Subcutaneous adipose tissue (tissue), 4 donors: ENCODE data around the gene MED27. TPM values are rescaled to one million over a fixed set of nuclear protein-coding genes. Genes with fewer than 3 reads are reported as not detected.

Source experiments
- CTCF ChIP-seq: fragments of 450-650 bp; IDR thresholded peaks from one replicate; pipeline ENCODE4 v1.5.1; 2016; ENCODE audit warnings: low read depth, mild to moderate bottlenecking, control low read depth, antibody characterized with exemption, moderate library complexity
- total RNA-seq, 4 donors: library from RNA; depleted of rRNA; stranded (reverse); fragments of >200 nt; gene quantifications; one replicate each; pipeline ENCODE4 v1.1.0, GENCODE V29; 2016

The MED27 gene
- total RNA-seq, 4 donors from 2014 or later = 7.3 to 13.4 (median 9.9) TPM

- TF ChIP-seq CTCF = no peak
Measured at GRCh38 chr9:132099167-132099566, 19.5 kb upstream of the MED27 start.

- TF ChIP-seq CTCF = no peak
Measured at GRCh38 chr9:132094314-132094791, 14.7 kb upstream of the MED27 start.

- TF ChIP-seq CTCF = no peak
Measured at GRCh38 chr9:132090771-132091170, 11.1 kb upstream of the MED27 start.

GRCh38 chr9:132087438-132088030, 7.9 kb upstream of the MED27 start:
- no peak for TF ChIP-seq CTCF

- no peak for TF ChIP-seq CTCF
Measured at GRCh38 chr9:132082188-132082587, 2.5 kb upstream of the MED27 start.

GRCh38 chr9:132078699-132079356, 839 bp downstream of the MED27 start:
- no peak for TF ChIP-seq CTCF

- no peak for TF ChIP-seq CTCF
Measured at GRCh38 chr9:132077881-132078698, 1.6 kb downstream of the MED27 start.
